ENCODE measurements around the gene NDUFV3. TPM values are rescaled to one million over a fixed set of nuclear protein-coding genes. Genes with fewer than 3 reads are reported as not detected.

Gene NDUFV3
- total and polyA plus RNA-seq, 2 donors, result 19.8 to 23.9 TPM

DNA sequence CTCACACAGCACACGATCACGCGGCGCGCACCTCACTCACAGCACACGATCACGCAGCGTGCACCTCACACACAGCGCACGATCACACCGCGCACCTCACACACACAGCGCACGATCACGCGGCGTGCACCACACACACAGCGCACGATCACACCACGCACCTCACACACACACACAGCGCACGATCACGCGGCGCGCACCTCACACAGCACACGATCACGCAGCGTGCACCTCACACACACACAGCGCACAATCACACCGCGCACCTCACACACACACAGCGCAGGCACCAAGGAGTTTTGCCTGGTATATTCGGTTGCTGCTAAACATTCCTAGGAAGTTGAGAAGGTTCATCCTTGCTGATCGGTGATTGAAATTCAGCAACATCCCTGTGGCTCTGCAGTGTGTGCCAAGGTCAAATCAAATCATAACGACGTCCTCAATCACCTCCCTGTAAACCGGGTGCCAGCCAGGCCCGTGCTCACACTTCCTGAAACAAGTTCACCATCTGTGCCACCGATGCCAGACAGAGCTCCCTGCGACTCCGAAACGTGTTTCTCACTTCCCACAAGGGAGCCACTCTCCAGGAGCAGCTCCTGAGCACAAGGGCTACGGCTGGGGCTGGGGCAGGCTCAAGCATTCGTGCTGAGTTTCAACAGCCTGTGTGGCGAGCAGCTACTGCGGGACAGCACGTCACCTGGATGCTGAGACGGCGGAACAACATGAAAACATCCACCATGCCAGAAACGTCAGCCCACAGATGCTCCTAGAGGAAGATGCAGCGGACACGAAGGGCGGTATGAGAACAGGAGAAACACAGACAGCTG is 44.0 kb upstream of the NDUFV3 start:
- H3K27ac ChIP-seq (ENCODE audit: low read depth in 1 of 2, low read length in 1 of 2), result no peak overlapping the region
- WGBS, result 96% methylated on average over 54 of the region's 54 CpGs
- DNase-seq (ENCODE audit: low read depth in 6 of 9, low spot score in 9 of 9), result no peak

GRCh38 chr21:42849759-42850412 is 43.2 kb upstream of the NDUFV3 start:
- DNase-seq (ENCODE audit: low read depth in 6 of 9, low spot score in 9 of 9), result no peak
- peaks cover 80 to 85% of the 10 kb centered on the region in 2 donors for H3K36me3 ChIP-seq (ENCODE audit: control insufficient read depth in 2 of 2, insufficient read depth in 2 of 2, low read length in 1 of 2)
- peaks cover 0 to 3% of the 10 kb centered on the region in 2 donors for H3K9me3 ChIP-seq (ENCODE audit: control insufficient read depth in 2 of 2, insufficient read depth in 1 of 2, low read length in 1 of 2)
- no peak overlapping the region for H3K27ac ChIP-seq (ENCODE audit: low read depth in 1 of 2, low read length in 1 of 2)
- H3K4me3 ChIP-seq (ENCODE audit: low read length in 2 of 2), result no peak overlapping the region
- 96% methylated on average over 29 of the region's 29 CpGs for WGBS
- H3K27me3 ChIP-seq (ENCODE audit: control insufficient read depth in 2 of 2, insufficient read depth in 1 of 2, low read length in 1 of 2), result no peaks in the 10 kb centered on the region
- no peaks in the 10 kb centered on the region for H3K4me1 ChIP-seq (ENCODE audit: control insufficient read depth in 2 of 2, insufficient read depth in 2 of 2, low read length in 2 of 2)

More for the DNA sequence above, 44.0 kb upstream of the NDUFV3 start:
- H3K9me3 ChIP-seq (ENCODE audit: control insufficient read depth in 2 of 2, insufficient read depth in 1 of 2, low read length in 1 of 2), result peaks cover 0 to 3% of the 10 kb centered on the region in 2 donors
- peaks cover 79 to 86% of the 10 kb centered on the region in 2 donors for H3K36me3 ChIP-seq (ENCODE audit: control insufficient read depth in 2 of 2, insufficient read depth in 2 of 2, low read length in 1 of 2)
- H3K27me3 ChIP-seq (ENCODE audit: control insufficient read depth in 2 of 2, insufficient read depth in 1 of 2, low read length in 1 of 2), result no peaks in the 10 kb centered on the region
- H3K4me1 ChIP-seq (ENCODE audit: control insufficient read depth in 2 of 2, insufficient read depth in 2 of 2, low read length in 2 of 2), result no peaks in the 10 kb centered on the region
- H3K4me3 ChIP-seq (ENCODE audit: low read length in 2 of 2), result no peak overlapping the region

DNA sequence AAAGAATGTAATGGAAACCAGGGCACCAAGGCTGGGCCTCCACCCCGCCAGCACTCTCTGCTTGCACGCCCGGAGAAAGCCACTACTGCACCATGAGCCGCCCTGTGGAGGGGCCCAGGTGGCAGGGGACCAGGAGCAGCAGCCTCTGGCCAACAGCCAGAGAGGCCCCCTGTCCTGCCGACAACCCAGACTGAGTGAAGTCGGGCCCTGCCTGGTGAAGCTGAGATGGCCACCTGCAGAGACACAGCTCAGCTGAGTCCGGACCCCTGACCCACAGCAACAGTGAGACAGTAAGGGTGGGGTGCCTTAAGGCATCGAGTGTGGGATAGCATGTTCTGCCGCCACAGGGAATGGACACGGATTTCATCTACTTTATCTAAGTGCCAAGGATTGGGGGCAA is 42.6 kb upstream of the NDUFV3 start:
- 97% methylated on average over 10 of the region's 10 CpGs for WGBS
- H3K36me3 ChIP-seq (ENCODE audit: control insufficient read depth in 2 of 2, insufficient read depth in 2 of 2, low read length in 1 of 2), result peaks cover 80 to 87% of the 10 kb centered on the region in 2 donors
- H3K27ac ChIP-seq (ENCODE audit: low read depth in 1 of 2, low read length in 1 of 2), result no peak overlapping the region
- H3K4me1 ChIP-seq (ENCODE audit: control insufficient read depth in 2 of 2, insufficient read depth in 2 of 2, low read length in 2 of 2), result no peaks in the 10 kb centered on the region
- H3K27me3 ChIP-seq (ENCODE audit: control insufficient read depth in 2 of 2, insufficient read depth in 1 of 2, low read length in 1 of 2), result no peaks in the 10 kb centered on the region
- no peak for DNase-seq (ENCODE audit: low read depth in 6 of 9, low spot score in 9 of 9)
- no peak overlapping the region for H3K4me3 ChIP-seq (ENCODE audit: low read length in 2 of 2)
- H3K9me3 ChIP-seq (ENCODE audit: control insufficient read depth in 2 of 2, insufficient read depth in 1 of 2, low read length in 1 of 2), result peaks cover 0 to 3% of the 10 kb centered on the region in 2 donors

- H3K4me3 ChIP-seq (ENCODE audit: low read length in 2 of 2), result no peak overlapping the region
- WGBS, result 86% methylated on average over 21 of the region's 21 CpGs
- peak in 1 of 9 donors; percentile 19 for DNase-seq (ENCODE audit: low read depth in 6 of 9, low spot score in 9 of 9)
- peaks cover 0 to 3% of the 10 kb centered on the region in 2 donors for H3K9me3 ChIP-seq (ENCODE audit: control insufficient read depth in 2 of 2, insufficient read depth in 1 of 2, low read length in 1 of 2)
- no peaks in the 10 kb centered on the region for H3K27me3 ChIP-seq (ENCODE audit: control insufficient read depth in 2 of 2, insufficient read depth in 1 of 2, low read length in 1 of 2)
- H3K4me1 ChIP-seq (ENCODE audit: control insufficient read depth in 2 of 2, insufficient read depth in 2 of 2, low read length in 2 of 2), result no peaks in the 10 kb centered on the region
- no peak overlapping the region for H3K27ac ChIP-seq (ENCODE audit: low read depth in 1 of 2, low read length in 1 of 2)
- H3K36me3 ChIP-seq (ENCODE audit: control insufficient read depth in 2 of 2, insufficient read depth in 2 of 2, low read length in 1 of 2), result peaks cover 80 to 87% of the 10 kb centered on the region in 2 donors
Observed at GRCh38 chr21:42850866-42851391, 42.2 kb upstream of the NDUFV3 start.

DNA sequence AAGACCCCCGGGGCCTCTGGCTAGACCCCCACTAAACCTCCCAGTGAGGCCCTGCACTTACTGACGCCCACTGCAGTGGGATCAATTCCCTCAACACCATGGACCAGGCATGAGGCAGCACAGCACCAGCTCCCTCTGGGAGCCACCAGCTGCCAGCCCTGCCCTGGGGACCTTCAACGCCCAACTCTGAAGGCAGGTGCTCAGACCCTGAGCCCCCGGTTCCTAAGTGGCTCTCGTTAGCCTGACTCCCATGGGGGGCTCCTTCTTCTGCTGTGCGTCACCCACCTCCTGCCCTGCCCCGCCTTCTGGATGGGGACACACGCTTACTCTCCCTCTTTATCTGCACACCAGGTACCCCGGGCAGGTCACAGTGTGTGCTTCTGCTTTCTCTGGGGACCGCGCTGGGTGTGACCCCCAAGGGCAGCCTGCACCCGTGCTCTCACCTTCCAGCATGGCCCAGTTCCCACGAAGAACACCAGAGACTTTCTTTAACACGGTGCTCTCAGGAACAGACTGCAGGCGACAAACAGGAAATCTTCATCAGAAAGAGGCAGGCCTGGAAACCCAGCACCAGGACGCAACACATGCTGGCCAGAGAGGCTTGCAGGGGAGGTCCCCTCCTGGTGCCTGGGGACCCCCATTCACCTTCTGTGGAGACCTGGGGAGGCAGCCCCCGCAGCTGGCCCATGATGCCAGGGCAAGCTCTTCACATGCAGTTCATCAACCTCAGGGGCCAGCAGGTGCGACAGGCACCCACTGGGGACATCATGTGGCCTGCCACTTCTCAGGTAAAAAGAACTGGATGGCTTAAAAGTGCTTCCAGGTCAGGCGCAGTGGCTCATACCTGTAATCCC is 41.1 kb upstream of the NDUFV3 start:
- Histone ChIP-seq H3K27me3 (ENCODE audit: control insufficient read depth in 2 of 2, insufficient read depth in 1 of 2, low read length in 1 of 2) (no peaks in the 10 kb centered on the region), H3K4me1 (ENCODE audit: control insufficient read depth in 2 of 2, insufficient read depth in 2 of 2, low read length in 2 of 2) (no peaks in the 10 kb centered on the region), H3K36me3 (ENCODE audit: control insufficient read depth in 2 of 2, insufficient read depth in 2 of 2, low read length in 1 of 2) (peaks cover 81 to 86% of the 10 kb centered on the region in 2 donors), H3K9me3 (ENCODE audit: control insufficient read depth in 2 of 2, insufficient read depth in 1 of 2, low read length in 1 of 2) (peaks cover 0 to 3% of the 10 kb centered on the region in 2 donors), H3K27ac (ENCODE audit: low read depth in 1 of 2, low read length in 1 of 2) (no peak overlapping the region), H3K4me3 (ENCODE audit: low read length in 2 of 2) (no peak overlapping the region)
- DNase-seq (ENCODE audit: low read depth in 6 of 9, low spot score in 9 of 9), result no peak
- 97% methylated on average over 19 of the region's 19 CpGs for WGBS

- no peak overlapping the region for H3K27ac ChIP-seq (ENCODE audit: low read depth in 1 of 2, low read length in 1 of 2)
- H3K9me3 ChIP-seq (ENCODE audit: control insufficient read depth in 2 of 2, insufficient read depth in 1 of 2, low read length in 1 of 2), result peaks cover 0 to 3% of the 10 kb centered on the region in 2 donors
- H3K36me3 ChIP-seq (ENCODE audit: control insufficient read depth in 2 of 2, insufficient read depth in 2 of 2, low read length in 1 of 2), result peaks cover 84 to 87% of the 10 kb centered on the region in 2 donors
- H3K4me3 ChIP-seq (ENCODE audit: low read length in 2 of 2), result no peak overlapping the region
- DNase-seq (ENCODE audit: low read depth in 6 of 9, low spot score in 9 of 9), result no peak
- H3K4me1 ChIP-seq (ENCODE audit: control insufficient read depth in 2 of 2, insufficient read depth in 2 of 2, low read length in 2 of 2), result no peaks in the 10 kb centered on the region
- WGBS, result 98% methylated on average over 20 of the region's 20 CpGs
- no peaks in the 10 kb centered on the region for H3K27me3 ChIP-seq (ENCODE audit: control insufficient read depth in 2 of 2, insufficient read depth in 1 of 2, low read length in 1 of 2)
Observed at GRCh38 chr21:42852925-42853570, 40.1 kb upstream of the NDUFV3 start.

- Histone ChIP-seq H3K4me3 (ENCODE audit: low read length in 2 of 2) (no peak overlapping the region), H3K4me1 (ENCODE audit: control insufficient read depth in 2 of 2, insufficient read depth in 2 of 2, low read length in 2 of 2) (no peaks in the 10 kb centered on the region), H3K36me3 (ENCODE audit: control insufficient read depth in 2 of 2, insufficient read depth in 2 of 2, low read length in 1 of 2) (peaks cover 86 to 93% of the 10 kb centered on the region in 2 donors), H3K9me3 (ENCODE audit: control insufficient read depth in 2 of 2, insufficient read depth in 1 of 2, low read length in 1 of 2) (peaks cover 0 to 3% of the 10 kb centered on the region in 2 donors), H3K27me3 (ENCODE audit: control insufficient read depth in 2 of 2, insufficient read depth in 1 of 2, low read length in 1 of 2) (no peaks in the 10 kb centered on the region), H3K27ac (ENCODE audit: low read depth in 1 of 2, low read length in 1 of 2) (no peak overlapping the region)
- no peak for DNase-seq (ENCODE audit: low read depth in 6 of 9, low spot score in 9 of 9)
- WGBS, result 94% methylated on average over 20 of the region's 20 CpGs
Observed at GRCh38 chr21:42853621-42854020, 39.5 kb upstream of the NDUFV3 start.

DNA sequence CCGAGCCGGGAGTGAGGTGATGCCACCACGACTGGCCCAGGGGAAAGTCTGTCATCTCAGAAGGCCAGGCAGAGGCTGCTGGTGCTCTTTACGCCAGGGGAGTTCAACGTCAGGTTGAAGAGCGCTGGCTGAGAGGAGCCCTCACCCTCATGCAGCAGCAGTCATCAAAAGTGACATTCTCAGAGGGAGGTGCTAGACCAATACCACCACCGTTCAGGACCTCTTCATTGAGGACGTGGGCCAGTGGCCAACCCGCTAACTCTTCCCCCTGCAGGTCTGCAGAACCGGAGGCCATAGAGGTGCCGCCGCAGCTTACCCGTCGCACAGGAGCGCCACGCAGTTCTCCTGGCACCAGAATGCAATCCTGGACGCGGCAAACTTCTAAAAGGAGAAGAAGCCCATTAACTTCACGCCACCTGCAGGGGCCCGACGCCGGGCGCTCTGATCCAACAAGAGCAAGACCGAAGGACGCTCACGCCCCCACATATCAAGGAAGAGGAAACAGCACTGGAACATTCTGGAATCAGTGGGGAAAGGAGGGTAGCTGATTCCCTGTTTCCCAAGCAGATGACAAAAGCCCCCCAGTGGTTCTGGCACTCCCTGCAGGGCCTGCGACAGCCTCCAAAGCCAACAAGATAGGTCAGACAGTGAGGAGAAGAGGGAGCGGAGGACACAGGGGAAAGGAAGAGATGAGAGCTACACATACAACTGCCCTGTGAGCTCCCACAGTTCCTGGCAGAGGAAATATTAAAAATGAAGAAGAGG is 38.7 kb upstream of the NDUFV3 start:
- Histone ChIP-seq H3K36me3 (ENCODE audit: control insufficient read depth in 2 of 2, insufficient read depth in 2 of 2, low read length in 1 of 2) (peaks cover 87 to 94% of the 10 kb centered on the region in 2 donors), H3K27ac (ENCODE audit: low read depth in 1 of 2, low read length in 1 of 2) (no peak overlapping the region)

More for the DNA sequence above, 38.7 kb upstream of the NDUFV3 start:
- Histone ChIP-seq H3K9me3 (ENCODE audit: control insufficient read depth in 2 of 2, insufficient read depth in 1 of 2, low read length in 1 of 2) (no peaks in the 10 kb centered on the region), H3K4me3 (ENCODE audit: low read length in 2 of 2) (no peak overlapping the region), H3K4me1 (ENCODE audit: control insufficient read depth in 2 of 2, insufficient read depth in 2 of 2, low read length in 2 of 2) (no peaks in the 10 kb centered on the region), H3K27me3 (ENCODE audit: control insufficient read depth in 2 of 2, insufficient read depth in 1 of 2, low read length in 1 of 2) (no peaks in the 10 kb centered on the region)
- DNase-seq (ENCODE audit: low read depth in 6 of 9, low spot score in 9 of 9), result no peak
- WGBS, result 98% methylated on average over 28 of the region's 28 CpGs

Measured in thymus (tissue), 11 donors.